H9 (cell line): ENCODE results near the gene MAGI1. TPM values are rescaled to one million over a fixed set of nuclear protein-coding genes. Genes with fewer than 3 reads are reported as not detected.

Experiments
- DNase-seq: peaks from one replicate; pipeline ENCODE4 v3.0.0-alpha.2; 2017
- H2AFZ ChIP-seq: one replicate; pipeline ENCODE4 v1.6.1; 2013; ENCODE audit warnings: mild to moderate bottlenecking, low read length, control low read depth, moderate library complexity
- H2AK5ac ChIP-seq: 2 replicates; pipeline ENCODE4 v1.6.1; 2013; ENCODE audit warnings: low read length, control low read depth, mixed read lengths; ENCODE audit not compliant: insufficient read length
- H2BK120ac ChIP-seq: one replicate; pipeline ENCODE4 v1.6.1; 2013; ENCODE audit warnings: low read depth, mild to moderate bottlenecking, low read length, control low read depth, inconsistent platforms; ENCODE audit not compliant: poor library complexity, severe bottlenecking
- H2BK12ac ChIP-seq: 2 replicates; pipeline ENCODE4 v1.6.1; 2013; ENCODE audit warnings: low read length, control low read depth, mixed read lengths, low read depth; ENCODE audit not compliant: insufficient read length
- H2BK15ac ChIP-seq: 2 replicates; pipeline ENCODE4 v1.6.1; 2013; ENCODE audit warnings: low read depth, low read length, control low read depth
- H2BK20ac ChIP-seq: one replicate; pipeline ENCODE4 v1.6.1; 2013; ENCODE audit warnings: low read depth, mild to moderate bottlenecking, low read length, control low read depth, inconsistent platforms; ENCODE audit not compliant: poor library complexity, severe bottlenecking
- H2BK5ac ChIP-seq: 2 replicates; pipeline ENCODE4 v1.6.1; 2013; ENCODE audit warnings: low read length, control low read depth, mixed read lengths; ENCODE audit not compliant: insufficient read length
- H3K14ac ChIP-seq: 2 replicates; pipeline ENCODE4 v1.6.1; 2013; ENCODE audit warnings: low read length, control low read depth; ENCODE audit not compliant: insufficient read depth
- H3K18ac ChIP-seq: 2 replicates; pipeline ENCODE4 v1.6.1; 2013; ENCODE audit warnings: low read depth, mild to moderate bottlenecking, mixed read lengths, low read length, control low read depth; ENCODE audit not compliant: insufficient read length
- H3K23ac ChIP-seq: 2 replicates; pipeline ENCODE4 v1.6.1; 2013; ENCODE audit warnings: low read length, control low read depth, mixed read lengths, low read depth; ENCODE audit not compliant: insufficient read length
- H3K23me2 ChIP-seq: 2 replicates; pipeline ENCODE4 v1.6.1; 2013; ENCODE audit warnings: low read depth, mild to moderate bottlenecking, mixed read lengths, low read length, control low read depth; ENCODE audit not compliant: insufficient read length, poor library complexity, severe bottlenecking
- H3K27ac ChIP-seq: 2 replicates; pipeline ENCODE4 v1.5.1; 2013; ENCODE audit warnings: low read length, control low read depth, mixed read lengths, low read depth; ENCODE audit not compliant: insufficient read length
- H3K27me3 ChIP-seq: 2 replicates; pipeline ENCODE4 v1.6.1; 2013; ENCODE audit warnings: low read length, control low read depth, inconsistent platforms; ENCODE audit not compliant: insufficient read depth
- H3K4ac ChIP-seq: 2 replicates; pipeline ENCODE4 v1.6.1; 2013; ENCODE audit warnings: low read depth, mild to moderate bottlenecking, control low read depth, inconsistent platforms, low read length, moderate library complexity
- H3K4me1 ChIP-seq: 2 replicates; pipeline ENCODE4 v1.6.1; 2013; ENCODE audit warnings: low read length, control low read depth, inconsistent platforms; ENCODE audit not compliant: insufficient read depth
- H3K4me2 ChIP-seq: 2 replicates; pipeline ENCODE4 v1.6.1; 2013; ENCODE audit warnings: low read length, control low read depth, mixed read lengths; ENCODE audit not compliant: insufficient read length, insufficient read depth
- H3K56ac ChIP-seq: 2 replicates; pipeline ENCODE4 v1.6.1; 2013; ENCODE audit warnings: low read depth, mild to moderate bottlenecking, mixed read lengths, low read length, control low read depth; ENCODE audit not compliant: insufficient read length
- H3K79me1 ChIP-seq: 2 replicates; pipeline ENCODE4 v1.6.1; 2013; ENCODE audit warnings: low read depth, mild to moderate bottlenecking, moderate library complexity, low read length, control low read depth, inconsistent platforms; ENCODE audit not compliant: insufficient read depth, poor library complexity, severe bottlenecking
- H3K79me2 ChIP-seq: 2 replicates; pipeline ENCODE4 v1.6.1; 2013; ENCODE audit warnings: low read length, control low read depth, inconsistent platforms; ENCODE audit not compliant: insufficient read depth
- H3K9ac ChIP-seq: 2 replicates; pipeline ENCODE4 v1.6.1; 2013; ENCODE audit warnings: low read length, control low read depth, mixed read lengths; ENCODE audit not compliant: insufficient read length; ENCODE audit errors: extremely low read depth
- H3K9me3 ChIP-seq: one replicate; pipeline ENCODE4 v1.6.1; 2013; ENCODE audit warnings: low read depth, low read length, inconsistent platforms; ENCODE audit not compliant: control insufficient read depth
- H3T11ph ChIP-seq: one replicate; pipeline ENCODE4 v1.6.1; 2013; ENCODE audit warnings: mild to moderate bottlenecking, low read length, control low read depth, inconsistent platforms
- H4K20me1 ChIP-seq: one replicate; pipeline ENCODE4 v1.6.1; 2013; ENCODE audit not compliant: control insufficient read depth, insufficient read length, insufficient read depth
- H4K5ac ChIP-seq: 2 replicates; pipeline ENCODE4 v1.6.1; 2013; ENCODE audit warnings: low read depth, mild to moderate bottlenecking, mixed read lengths, low read length, control low read depth; ENCODE audit not compliant: insufficient read length
- H4K8ac ChIP-seq: replicated peaks from 2 replicates; pipeline ENCODE4 v1.6.1; 2013; ENCODE audit warnings: low read length, control low read depth, mixed read lengths, low read depth; ENCODE audit not compliant: insufficient read length
- H4K91ac ChIP-seq: 2 replicates; pipeline ENCODE4 v1.6.1; 2013; ENCODE audit warnings: low read depth, mild to moderate bottlenecking, moderate library complexity, mixed read lengths, low read length, control low read depth; ENCODE audit not compliant: insufficient read length
- H3K27ac Mint-ChIP-seq, 3 experiments: 2 replicates in 2 of 3; 3 replicates in 1 of 3; pipeline ENCODE4 v1.8.0; 2020 to 2021; ENCODE audit warnings: mixed read lengths in 3 of 3, mild to moderate bottlenecking in 1 of 3, moderate library complexity in 1 of 3
- H3K27me3 Mint-ChIP-seq: 2 replicates; pipeline ENCODE4 v1.8.0; 2021; ENCODE audit warnings: low read depth, mild to moderate bottlenecking, moderate library complexity, mixed read lengths
- H3K36me3 Mint-ChIP-seq, 3 experiments: 2 replicates in 2 of 3; 3 replicates in 1 of 3; pipeline ENCODE4 v1.8.0; 2020 to 2021; ENCODE audit warnings: low read depth in 3 of 3, mixed read lengths in 3 of 3; ENCODE audit not compliant: insufficient read depth in 1 of 3
- H3K4me1 Mint-ChIP-seq, 2 experiments: 2 replicates each; pipeline ENCODE4 v1.8.0; 2020; ENCODE audit warnings: mixed read lengths in 2 of 2
- H3K4me3 Mint-ChIP-seq, 2 experiments: 2 replicates in 1 of 2; 3 replicates in 1 of 2; pipeline ENCODE4 v1.8.0; 2020 to 2021; ENCODE audit warnings: mild to moderate bottlenecking in 2 of 2, mixed read lengths in 2 of 2, moderate library complexity in 1 of 2
- H3K9me3 Mint-ChIP-seq, 2 experiments: 2 replicates in 1 of 2; 3 replicates in 1 of 2; pipeline ENCODE4 v1.8.0; 2020; ENCODE audit warnings: mild to moderate bottlenecking in 2 of 2, mixed read lengths in 2 of 2, moderate library complexity in 1 of 2
- WGBS: extraction: QIAGEN DNeasy Blood & Tissue Kit; methylation state at CpG from one replicate; pipeline ENCODE4 v1.1.7; 2013; ENCODE audit warnings: missing lambda C conversion rate, low lambda C conversion rate, mixed read lengths; ENCODE audit not compliant: insufficient read length; ENCODE audit errors: extremely low coverage; 5-methylcytosine and 5-hydroxymethylcytosine counted together
- total RNA-seq: library from RNA; stranded (reverse); gene quantifications from 2 replicates; pipeline ENCODE4 v1.2.1, GENCODE V29; 2021
- TF ChIP-seq, protein P1 (sequence below): fragments of 200-600 bp; sonication (generic); conservative IDR thresholded peaks from 3 replicates; pipeline ENCODE4 v1.8.0; 2021; ENCODE audit warnings: antibody characterized with exemption, mild to moderate bottlenecking

MAGI1 gene
- total RNA-seq, 1 experiment from 2014 or later: 65.7 TPM

DNA sequence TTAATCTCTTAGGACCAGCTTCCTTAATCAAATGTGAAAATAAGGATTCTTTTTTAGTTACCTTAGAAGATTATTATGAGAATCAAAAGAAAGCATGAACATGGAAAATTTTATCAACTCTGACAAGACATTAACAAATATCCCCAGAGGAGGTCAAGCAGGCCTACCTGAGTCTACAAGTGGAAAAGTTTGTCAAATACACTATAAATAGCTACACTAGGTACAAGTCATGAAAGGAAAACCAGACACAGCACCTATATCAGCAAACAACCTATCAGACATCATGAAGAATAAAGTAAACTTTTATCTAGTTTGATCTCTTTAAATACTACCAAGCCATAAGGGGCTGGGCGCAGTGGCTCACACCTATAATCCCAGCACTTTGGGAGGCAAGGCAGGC, 126.1 kb downstream of the MAGI1 start:
- Histone ChIP-seq H2BK5ac (no peak overlapping the region), H3K9ac (no peak overlapping the region), H2BK20ac (no peak overlapping the region), H3K4ac (no peak overlapping the region), H3K27me3 (no peaks in the 10 kb centered on the region), H3K18ac (no peak overlapping the region), H3T11ph (no peak overlapping the region), H3K79me2 (peaks cover 2% of the 10 kb centered on the region; the same call in 1 of the 2 replicates), H3K23ac (no peak overlapping the region), H3K23me2 (no peaks in the 10 kb centered on the region), H3K4me2 (no peak overlapping the region), H2BK12ac (no peak overlapping the region), H3K27ac (no peak overlapping the region), H4K5ac (no peak overlapping the region), H2AK5ac (no peak overlapping the region), H3K14ac (no peak overlapping the region), H2BK120ac (no peak overlapping the region), H2AFZ (no peak overlapping the region), H3K4me1 (peaks cover 8% of the 10 kb centered on the region), H3K56ac (no peak overlapping the region), H3K79me1 (peaks cover 6% of the 10 kb centered on the region), H4K8ac (no peak overlapping the region), H3K9me3 (no peaks in the 10 kb centered on the region), H4K91ac (no peak overlapping the region), H4K20me1 (no peaks in the 10 kb centered on the region), H2BK15ac (no peak overlapping the region)
- Mint-ChIP-seq H3K36me3 (peaks cover 3 to 16% (median 7%) of the 10 kb centered on the region in 3 experiments; a peak in 6 of 7 replicates), H3K27ac (no peak overlapping the region), H3K9me3 (peaks cover 2 to 11% of the 10 kb centered on the region in 2 experiments; a peak in 4 of 5 replicates), H3K27me3 (no peaks in the 10 kb centered on the region), H3K4me1 (peaks cover 25 to 37% of the 10 kb centered on the region in 2 experiments), H3K4me3 (no peak overlapping the region)
- no peak for DNase-seq
- TF ChIP-seq, protein P1, sequence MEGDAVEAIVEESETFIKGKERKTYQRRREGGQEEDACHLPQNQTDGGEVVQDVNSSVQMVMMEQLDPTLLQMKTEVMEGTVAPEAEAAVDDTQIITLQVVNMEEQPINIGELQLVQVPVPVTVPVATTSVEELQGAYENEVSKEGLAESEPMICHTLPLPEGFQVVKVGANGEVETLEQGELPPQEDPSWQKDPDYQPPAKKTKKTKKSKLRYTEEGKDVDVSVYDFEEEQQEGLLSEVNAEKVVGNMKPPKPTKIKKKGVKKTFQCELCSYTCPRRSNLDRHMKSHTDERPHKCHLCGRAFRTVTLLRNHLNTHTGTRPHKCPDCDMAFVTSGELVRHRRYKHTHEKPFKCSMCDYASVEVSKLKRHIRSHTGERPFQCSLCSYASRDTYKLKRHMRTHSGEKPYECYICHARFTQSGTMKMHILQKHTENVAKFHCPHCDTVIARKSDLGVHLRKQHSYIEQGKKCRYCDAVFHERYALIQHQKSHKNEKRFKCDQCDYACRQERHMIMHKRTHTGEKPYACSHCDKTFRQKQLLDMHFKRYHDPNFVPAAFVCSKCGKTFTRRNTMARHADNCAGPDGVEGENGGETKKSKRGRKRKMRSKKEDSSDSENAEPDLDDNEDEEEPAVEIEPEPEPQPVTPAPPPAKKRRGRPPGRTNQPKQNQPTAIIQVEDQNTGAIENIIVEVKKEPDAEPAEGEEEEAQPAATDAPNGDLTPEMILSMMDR: no peak
- WGBS: no CpG with 5 or more reads among the region's 1 CpG
